Amygdala (tissue), 56 donors: Measurements from ENCODE around the gene BRD3.

ENCODE experiments used
- DNase-seq, 56 donors: peaks; one replicate each; lab custom pipeline; 2025; lab: John Stamatoyannopoulos, UW

Gene BRD3

DNA sequence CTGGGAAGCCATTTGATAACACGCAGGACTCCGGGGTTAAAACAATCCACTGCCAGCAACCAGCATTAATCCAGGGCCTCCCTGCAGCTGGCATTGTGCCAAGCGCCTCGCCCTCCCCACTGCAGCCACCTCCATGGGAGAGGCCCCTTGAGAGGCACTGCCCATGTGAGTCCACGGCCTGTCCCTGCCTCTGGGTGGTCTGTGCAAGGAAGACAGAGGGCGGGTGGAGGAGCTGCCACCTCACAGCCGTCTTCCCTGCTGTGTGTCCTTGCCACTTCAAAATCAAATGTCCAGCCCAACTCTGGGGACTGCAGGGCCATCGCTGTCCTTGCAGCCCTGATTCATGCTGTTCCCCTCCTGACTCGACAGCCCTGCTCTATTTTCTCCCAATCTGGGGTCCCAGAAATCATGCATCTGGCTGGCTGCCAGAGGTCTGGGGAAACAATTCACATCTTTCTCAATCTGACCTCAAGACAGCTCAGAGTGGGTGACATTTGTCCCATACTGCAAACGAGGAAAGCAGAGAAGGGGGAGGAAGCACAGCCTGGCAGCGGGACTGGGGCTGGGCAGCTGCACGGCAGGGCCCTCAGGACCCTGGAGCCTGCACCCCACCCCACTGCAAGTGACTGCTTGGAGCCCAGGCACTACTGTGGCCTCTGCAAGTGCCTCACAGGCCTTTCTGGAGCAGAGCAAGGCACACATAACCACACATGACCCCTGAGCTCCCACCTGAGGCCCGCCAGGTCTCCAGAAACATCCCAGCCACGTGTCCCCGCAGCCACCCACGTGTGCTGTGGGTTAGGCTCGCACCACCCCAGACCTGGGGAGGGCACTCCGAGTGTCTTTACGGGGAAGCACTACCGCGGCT is 26.8 kb downstream of the BRD3 start:
- peak in 1 of 56 donors; percentile 22 for DNase-seq

DNA sequence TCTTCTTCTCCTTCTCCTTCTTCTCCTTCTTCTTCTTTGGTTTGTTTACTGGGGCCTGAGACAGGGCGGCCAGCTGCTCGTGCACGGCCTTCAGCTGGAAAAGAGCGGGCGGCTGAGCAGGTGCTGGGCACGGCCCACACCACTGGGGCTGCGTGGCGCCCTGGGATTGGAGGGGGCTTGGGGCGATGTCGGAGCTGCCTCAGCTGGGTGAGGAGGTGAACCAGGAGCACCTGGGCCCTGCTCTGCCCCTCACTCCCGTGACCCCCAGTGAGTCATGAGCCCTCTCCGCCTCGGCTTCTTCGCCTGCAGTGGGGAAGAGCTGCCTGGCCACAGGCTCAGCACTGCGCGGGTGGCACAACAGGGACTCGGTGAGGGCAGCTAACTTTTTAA is 27.7 kb downstream of the BRD3 start:
- no peak for DNase-seq

DNA sequence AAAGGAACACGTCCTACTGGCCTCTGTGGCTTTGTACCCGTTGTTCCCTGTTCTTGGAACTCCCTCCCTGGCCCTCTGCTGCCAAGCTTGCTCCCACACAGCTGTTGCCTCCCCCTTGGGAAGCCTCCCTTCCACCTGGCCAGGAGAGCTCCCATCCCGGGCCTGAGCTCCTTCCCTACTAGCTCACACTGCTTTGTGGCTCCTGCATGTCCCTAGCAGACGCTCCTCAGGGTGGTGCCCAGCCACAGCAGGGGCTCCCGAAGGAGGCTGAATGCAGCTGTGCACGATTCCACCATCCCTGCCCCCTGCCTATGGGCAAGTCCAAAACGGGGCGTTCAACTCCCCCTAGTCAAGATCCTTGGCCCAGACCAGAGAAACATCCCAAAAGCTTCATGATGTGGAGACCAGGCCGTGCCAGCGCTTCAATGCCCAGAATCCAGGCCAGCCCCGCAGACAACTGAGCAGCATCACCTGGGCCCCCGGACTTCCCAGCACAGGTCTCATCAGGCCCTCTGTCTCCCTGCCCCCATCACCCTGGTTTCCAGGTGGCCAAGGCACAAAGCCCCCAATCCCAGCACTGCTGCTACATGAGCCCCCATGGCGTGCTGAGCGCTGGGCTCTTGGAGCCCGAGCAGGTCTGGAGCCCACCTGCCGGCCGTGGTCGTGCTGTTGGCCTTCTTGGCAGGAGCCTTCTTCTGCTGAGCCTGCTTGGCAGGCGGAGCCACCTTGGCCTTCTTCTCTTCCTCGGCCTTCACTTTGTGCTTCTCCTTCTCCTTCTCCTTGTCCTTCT is 28.2 kb downstream of the BRD3 start:
- DNase-seq, result peak in 2 of 56 donors; percentile 20 to 29

DNA sequence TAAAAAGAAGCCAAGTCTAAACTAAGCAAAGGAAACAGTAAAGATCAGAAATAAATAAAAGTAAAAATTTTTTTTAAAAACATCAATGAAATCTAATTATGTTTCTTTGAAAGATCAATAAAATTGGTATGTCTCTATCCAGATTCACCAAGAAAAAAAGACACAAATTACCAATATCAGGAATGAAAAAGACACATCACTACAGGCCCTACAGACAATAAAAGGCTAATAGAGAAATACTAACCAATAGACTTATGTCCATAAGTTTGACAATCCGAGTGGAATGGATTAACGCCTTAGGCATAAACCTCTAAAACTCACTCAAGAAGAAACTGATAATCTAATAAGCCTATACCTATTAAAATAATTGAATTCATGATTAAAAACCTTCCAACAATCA is 30.2 kb downstream of the BRD3 start:
- DNase-seq, result no peak

DNA sequence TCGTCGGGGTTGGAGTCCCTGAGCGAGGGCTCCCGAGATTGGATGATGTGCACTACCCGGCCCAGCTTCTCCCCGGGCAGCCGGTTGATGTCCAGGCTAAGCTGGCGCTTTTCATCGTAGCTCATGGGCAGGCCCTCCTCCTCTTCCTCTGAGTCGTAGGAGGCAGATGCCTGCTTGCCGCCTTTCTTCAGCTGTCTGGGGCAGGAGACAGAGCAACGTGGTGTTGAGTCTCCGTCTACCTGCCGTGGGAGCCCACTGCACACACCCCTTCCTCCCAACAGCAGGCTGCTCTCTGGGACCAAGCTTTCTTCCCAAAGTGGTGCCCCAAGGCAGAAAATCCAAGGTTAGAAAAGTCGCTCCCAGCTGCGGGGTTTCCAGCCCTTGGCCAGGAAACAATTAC is 31.7 kb downstream of the BRD3 start:
- no peak for DNase-seq

DNA sequence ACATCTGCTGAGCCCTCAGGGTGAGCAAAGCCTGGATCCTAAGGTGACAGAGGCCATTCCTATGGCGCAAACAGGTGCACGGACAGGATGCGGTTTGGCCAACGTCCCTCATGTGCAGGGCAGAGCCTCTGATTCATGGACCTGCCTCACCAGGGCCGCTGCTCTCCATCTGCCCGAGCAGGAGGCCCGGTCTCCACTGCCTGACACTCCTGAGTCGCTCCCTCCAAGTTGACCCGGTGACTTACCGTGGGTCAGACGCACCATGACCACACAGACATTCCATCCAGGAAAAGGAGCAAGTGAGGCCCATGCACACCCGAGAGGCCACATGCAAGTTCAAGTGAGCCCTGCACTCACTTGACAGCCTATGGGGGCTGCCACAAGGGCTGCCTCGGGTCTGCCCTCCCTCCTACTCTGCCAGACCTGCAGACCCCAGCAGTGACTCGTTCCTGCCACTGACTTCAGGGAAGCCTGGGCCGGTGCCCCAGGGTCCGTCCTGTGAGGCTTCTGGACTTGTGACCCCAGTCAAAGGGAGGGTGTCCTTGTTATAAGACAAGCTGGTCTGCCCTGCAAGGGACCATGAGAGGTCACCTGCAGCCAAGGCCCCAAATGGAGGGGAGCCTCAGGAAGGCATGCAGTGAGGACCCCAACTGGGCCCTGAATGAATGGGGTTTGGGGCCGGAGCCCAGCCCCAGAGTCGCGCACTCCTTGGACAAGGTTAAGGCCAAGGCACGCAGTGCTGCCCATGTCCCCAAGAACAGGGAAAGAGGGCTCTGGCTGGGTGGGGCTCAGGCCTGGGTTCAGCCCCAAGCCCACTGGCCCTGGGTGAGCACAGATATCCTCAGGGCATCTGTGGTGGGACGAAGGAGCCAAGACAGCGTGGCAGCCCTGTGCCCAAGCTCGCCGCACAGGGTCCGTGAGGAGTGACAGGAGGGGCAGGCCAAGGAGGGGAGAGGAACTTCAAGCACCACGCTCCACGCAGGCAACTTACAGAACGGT is 32.5 kb downstream of the BRD3 start:
- no peak for DNase-seq

DNA sequence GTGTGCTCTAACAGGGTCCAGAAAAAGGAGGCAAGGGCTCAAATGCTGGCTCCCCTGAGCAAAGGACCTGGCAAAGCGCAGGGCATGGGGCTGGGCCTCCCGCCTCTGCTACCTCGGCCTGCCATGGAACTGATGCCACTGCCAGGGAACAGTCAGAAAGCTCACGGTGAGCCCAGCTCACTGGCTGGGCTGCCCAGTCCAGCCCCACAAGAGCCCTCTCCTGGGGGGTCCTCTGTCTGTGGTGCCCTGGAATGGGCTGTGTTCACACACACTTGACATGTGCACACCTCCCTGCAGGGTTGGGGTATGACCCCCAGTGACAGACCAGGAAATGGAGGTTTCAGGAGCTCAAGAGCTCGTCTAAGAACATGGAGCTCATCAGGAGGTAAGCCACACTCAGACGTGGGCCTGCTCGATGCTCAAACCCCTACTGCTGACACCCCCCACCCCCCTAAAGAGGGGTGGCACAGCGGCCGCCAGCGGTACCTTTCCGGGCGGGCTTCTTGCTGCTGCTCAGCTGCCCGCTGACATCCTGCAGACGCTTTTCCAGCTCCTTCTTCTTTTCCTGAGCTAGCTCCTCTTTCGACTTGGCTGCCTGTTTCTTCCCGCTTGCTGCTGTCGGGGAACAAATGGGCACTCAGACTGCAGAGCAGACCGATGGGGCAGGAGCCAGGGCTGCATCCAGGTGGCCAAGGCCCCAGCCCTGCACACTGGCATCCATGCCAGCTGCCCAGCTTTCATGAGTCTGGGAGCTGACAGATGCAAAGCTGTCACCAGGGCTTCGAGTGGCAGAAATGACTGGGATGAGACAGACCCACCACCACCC is 33.4 kb downstream of the BRD3 start:
- DNase-seq, result no peak

DNA sequence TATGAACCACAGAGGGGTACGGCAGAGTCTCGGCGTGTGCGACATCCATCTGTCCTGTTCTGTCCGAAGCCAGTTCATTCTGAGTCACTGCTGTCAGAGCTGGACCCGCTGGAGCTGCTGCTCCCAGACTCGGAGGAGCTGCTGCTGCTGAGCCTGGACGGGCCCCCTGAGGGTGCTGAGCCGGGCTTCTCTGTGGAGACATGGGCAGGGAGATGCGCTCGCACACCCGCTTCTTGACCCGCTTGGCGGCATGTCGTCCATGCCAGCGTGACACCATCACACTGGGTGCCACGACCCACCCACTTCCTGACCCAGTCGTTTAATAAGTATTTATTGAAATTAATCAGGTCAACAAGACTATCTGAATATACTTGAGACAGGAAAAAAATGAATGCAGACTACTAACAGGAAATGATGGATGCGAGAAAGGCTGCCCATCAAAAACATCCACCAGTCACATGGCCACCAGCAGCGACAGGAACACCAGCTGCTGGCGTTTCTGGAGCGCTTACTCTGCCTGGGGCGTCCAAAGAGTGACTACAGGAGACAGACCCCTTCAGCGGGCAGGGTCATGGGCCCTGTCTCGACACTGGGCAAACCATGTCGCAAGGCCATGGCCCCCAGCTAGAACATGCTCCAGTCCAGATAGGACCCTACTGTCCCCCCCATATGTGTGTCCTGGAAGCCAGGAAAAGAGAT is 34.2 kb downstream of the BRD3 start:
- DNase-seq, result no peak

DNA sequence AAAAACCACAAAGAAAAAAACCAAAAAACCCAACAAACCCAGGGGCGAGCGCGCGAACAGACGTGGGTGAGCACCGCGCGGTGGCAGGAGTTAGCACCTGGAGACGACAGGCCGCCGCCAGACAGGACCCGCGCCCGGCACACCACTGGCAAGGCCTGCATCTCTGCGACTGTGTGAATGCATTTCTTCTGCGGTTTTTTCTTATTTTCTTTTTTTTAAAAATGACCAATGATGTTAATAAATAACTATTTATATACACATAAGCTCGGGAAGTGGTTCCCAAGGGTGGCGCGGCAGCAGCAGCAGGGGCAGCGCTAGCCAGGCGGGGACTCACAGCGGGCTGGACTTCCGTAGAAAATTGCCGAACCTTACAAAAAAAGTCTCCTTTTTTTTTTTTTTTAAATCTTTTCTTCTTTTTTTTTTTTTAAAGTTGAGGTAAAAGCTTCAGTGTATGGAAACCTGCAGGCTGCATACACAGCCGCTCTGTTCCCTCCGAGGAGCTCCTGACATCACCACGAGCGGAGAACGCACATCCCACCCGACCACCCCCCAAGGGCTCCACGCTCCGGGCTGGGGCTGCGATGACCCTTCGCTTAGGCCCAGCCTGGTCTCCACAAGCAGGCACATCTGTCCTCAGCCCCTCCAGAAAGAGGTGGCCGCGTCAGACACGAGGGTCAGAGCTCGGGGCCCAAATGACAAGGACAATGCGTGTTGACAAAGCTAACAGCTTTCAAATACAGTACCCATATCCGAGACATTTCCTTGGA is 35.2 kb downstream of the BRD3 start:
- no peak for DNase-seq

DNA sequence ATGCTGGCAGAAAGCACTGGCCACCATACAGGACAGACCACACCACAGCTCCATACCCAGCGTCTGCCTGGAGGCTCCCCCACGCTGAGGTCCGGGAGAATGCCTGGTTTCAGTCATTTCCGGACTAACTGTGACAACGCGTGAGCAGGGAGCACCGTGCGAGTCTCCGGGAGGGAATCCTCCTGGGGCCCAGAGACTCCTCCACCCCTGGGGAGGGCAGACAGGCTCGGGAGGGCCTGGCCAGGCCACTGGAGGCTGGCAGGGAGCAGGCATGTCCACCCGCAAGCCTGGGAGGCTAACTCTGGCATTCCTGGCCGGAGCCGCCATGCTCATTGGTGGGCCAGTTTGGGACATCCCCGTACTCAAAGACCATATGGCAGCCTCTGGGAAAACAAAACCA is 36.0 kb downstream of the BRD3 start:
- DNase-seq, result no peak

DNA sequence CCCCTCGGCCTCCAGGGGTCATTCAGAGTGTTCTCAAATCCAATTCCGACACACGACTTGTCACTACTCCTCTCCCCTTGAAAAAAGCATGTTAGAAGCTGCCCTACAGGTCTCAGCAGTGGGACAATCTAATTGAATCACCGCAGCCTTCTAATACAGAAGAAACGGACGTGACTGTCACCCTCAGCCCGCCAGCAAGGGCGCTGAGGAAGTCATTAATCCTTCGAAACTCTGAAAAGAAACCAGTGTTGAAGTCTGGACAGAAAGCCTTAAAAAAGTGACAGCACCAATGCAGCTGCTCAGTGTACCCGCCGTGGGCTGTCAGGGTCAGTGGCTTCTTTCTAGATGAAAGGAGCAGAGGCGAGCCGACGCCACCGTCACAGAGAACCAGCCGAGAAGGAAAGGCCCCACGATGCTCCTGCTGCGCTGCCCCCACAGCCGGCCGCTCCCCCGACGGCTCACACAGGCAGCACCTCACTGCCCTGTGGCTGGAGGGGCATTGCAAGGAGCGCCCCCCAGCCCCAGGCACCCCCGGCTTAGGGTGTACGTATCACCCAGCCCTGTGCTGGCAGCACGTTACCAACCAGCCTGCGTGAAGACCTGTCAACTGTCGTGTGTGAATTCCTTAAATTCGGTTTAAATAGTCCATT is 36.9 kb downstream of the BRD3 start:
- DNase-seq, result no peak

DNA sequence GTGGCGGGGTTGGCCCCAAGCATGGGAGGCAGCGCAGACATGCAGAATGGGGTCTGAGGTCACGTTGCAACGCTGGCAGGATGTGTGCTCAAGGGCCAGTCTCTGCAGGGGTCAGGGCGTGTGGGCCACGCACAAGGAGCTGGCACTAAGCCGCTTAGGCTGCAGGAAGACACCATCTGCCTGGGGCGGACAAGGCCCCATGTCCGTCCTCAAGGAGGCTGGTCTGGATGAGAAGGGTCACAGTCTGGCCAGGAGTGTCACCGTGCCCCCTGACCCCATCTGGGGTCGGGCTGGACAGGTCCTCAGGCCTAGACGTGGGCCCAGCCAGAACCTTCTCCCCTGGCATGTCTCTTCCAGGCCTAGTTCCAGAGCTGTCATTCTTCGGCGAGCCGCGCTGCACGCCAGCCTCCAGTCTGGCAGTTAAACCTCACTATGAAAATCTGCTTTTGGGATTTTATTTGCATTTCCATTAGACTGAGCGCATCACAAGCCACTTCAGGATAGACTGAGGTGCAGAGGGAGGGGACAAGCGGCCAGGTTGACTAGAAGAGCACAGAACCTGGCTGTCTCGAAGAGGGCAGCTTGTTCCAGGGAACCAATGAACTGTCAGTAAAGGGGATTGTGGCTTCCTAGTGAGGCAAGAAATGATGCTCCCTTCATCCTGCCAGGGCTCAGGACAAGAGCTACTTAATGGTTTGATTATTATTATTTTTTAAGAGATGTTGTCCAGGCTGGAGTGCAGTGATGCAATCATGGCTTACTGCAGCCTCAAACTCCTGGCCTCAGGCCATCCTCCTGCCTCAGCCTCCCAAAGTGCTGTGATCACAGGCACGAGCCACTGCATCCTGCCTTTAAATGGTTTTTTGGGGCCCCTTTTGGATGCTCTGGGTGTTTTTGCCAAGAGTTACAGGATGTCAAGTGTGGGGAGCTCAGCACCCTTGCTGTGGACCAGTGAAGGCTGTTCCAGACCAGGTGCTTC is 38.3 kb downstream of the BRD3 start:
- DNase-seq, result no peak

DNA sequence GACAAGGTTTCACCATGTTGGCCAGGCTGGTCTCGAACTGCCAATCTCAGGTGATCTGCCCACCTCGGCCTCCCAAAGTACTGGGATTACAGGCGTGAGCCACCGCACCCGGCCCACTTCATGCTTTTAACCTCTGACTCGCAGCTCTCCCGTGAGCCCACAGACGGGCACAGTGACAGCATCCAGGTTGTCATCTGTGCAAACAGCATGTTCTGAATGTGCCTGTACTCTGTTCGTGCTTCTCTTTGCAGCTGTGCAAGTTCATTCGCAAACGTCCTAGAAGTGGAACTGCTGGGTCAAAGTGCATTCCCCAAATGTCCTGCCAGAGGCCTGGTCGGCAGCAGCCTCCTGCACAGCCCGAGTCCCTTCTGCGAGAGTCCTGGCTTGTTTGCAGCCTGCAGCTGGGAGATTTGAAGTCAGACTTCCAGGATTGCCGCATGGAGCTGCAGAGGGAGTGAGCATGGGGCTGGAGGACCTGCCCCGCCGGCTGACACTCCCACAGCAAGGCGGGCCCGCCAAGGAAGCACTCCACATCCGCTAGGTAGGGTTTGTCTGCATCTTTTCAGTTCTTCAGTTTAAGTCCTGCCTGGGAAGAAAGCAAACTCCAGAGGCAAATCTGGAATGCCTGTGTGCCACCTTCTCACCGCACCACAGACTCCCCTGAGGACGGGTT is 39.1 kb downstream of the BRD3 start:
- no peak for DNase-seq

DNA sequence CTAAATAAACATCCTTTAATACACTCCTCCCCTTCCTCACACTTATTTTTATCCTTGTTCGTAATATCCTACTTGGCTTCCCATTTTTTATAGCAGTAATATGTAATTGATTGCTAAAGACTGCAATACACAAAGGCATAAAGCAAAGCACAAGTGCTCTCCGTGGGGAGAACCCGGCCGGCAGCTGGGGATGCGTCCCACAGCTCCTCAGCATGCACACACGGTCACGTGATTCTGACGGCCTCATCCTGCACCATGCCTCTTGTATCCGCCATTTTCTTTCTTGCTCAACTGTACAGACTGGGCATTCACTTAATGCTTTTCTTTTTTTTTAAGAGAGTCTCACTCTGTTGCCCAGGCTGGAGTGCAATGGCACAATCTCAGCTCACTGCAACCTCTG is 39.8 kb downstream of the BRD3 start:
- DNase-seq, result no peak

DNA sequence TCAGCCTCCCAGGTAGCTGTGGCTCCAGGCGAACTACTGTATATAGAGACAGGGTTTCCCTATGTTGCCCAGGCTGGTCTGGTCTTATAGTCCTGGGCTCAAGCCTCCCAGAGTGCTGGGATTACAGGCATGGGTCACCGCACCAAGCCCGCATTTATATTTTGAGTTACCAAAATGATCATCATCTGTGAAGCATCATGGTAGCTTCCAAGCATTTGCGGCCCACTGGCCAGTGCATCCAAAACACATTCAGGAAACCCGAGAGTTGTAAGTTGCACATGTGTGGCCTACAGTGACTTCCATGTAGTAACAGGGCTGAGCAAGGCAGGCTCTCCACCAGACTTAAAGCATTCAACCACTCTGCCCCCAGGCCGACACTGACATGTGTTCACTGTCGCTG is 40.3 kb downstream of the BRD3 start:
- DNase-seq, result no peak

DNA sequence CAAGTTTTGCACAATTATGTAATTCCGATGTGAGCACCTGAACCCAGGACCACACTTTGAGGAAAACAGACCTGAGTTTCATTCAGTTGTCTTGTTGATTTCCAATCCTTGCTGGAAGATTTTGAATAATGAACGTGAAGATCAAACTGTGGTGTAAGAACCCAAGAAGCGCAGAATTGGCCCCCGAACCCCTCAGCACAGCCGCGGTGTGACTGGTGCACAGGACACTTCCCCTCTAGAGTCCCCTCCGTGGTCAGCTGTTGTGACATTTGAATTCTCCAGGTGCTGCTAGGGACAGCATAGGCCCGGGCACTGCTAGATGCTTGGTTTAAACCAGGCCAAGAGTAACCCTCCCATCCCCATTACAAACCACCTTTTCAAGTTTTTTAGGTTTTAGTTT is 40.8 kb downstream of the BRD3 start:
- no peak for DNase-seq
